OCI-LY1 (cell line): ENCODE data around the gene SH3RF3.

Experiments
- CTCF ChIP-seq: fragments of 200-600 bp; sonication (generic), shearing (Covaris generic); IDR thresholded peaks from 2 replicates; pipeline ENCODE4 v1.5.1; 2017; ENCODE audit warnings: mild to moderate bottlenecking, antibody characterized with exemption, low read length, moderate library complexity, mixed read lengths
- EZH2 ChIP-seq: fragments of 200-600 bp; sonication (generic), shearing (Covaris generic); IDR thresholded peaks from 2 replicates; pipeline ENCODE4 v1.8.0; 2017; ENCODE audit warnings: borderline replicate concordance, mixed run types, mild to moderate bottlenecking, antibody characterized with exemption, low read length, moderate library complexity, mixed read lengths

- no peak for TF ChIP-seq CTCF
- no peak for TF ChIP-seq EZH2
Observed at GRCh38 chr2:109322641-109323040, 193.6 kb downstream of the SH3RF3 start.
